PC-3 (cell line): ENCODE measurements around the gene TJAP1. TPM values are rescaled to one million over a fixed set of nuclear protein-coding genes. Genes with fewer than 3 reads are reported as not detected.

Source experiments
- ATAC-seq: fragments of 200-7000 bp; cut with Tn5 transposase; 2 replicates; pipeline ENCODE4 v1.9.1; 2020; ENCODE audit warnings: mild to moderate bottlenecking, moderate library complexity
- BruUV-seq: library from RNA; stranded (reverse); fragments of 400-500 nt; replicated peaks from 2 replicates; lab custom pipeline; 2021; lab: Mats Ljungman, UMichigan
- CTCF ChIA-PET: fragments of 300-600 bp; sonication (Branson Sonifier 250); formaldehyde crosslinking; loops from one replicate; lab custom pipeline; 2022; ENCODE audit warnings: antibody characterized with exemption; lab: Charles Lee
- POLR2A ChIA-PET: fragments of 300-600 bp; sonication (Branson Sonifier 250); formaldehyde crosslinking; loops from one replicate; lab custom pipeline; 2022; ENCODE audit warnings: antibody characterized with exemption; ENCODE audit not compliant: unreplicated experiment; lab: Charles Lee
- DNase-seq: peaks from one replicate; pipeline ENCODE4 v3.0.0-alpha.2; 2015
- H2AFZ ChIP-seq: fragments of 300-600 bp; sonication (generic); 2 replicates; pipeline ENCODE4 v1.6.0; 2016; ENCODE audit warnings: antibody characterized with exemption, low read length
- H3F3A ChIP-seq: fragments of 300-600 bp; sonication (generic); one replicate; pipeline ENCODE4 v1.6.0; 2017; ENCODE audit warnings: antibody characterized with exemption, low read length, control low read depth, mild to moderate bottlenecking; ENCODE audit not compliant: unreplicated experiment
- H3K27ac ChIP-seq: fragments of 300-600 bp; sonication (generic); 2 replicates; pipeline ENCODE4 v1.5.1; 2016; ENCODE audit warnings: mild to moderate bottlenecking, low read length
- H3K27me3 ChIP-seq: fragments of 300-600 bp; sonication (generic); 2 replicates; pipeline ENCODE4 v1.6.1; 2016; ENCODE audit warnings: low read length, mixed read lengths
- H3K36me3 ChIP-seq: fragments of 300-600 bp; sonication (generic); 2 replicates; pipeline ENCODE4 v1.6.1; 2016; ENCODE audit warnings: low read depth, mixed run types, low read length, mixed read lengths
- H3K4me1 ChIP-seq: fragments of 300-600 bp; sonication (generic); 2 replicates; pipeline ENCODE4 v1.5.1; 2016; ENCODE audit warnings: low read length; ENCODE audit not compliant: insufficient read depth
- H3K4me2 ChIP-seq: fragments of 300-600 bp; sonication (generic); 2 replicates; pipeline ENCODE4 v1.6.0; 2016; ENCODE audit warnings: low read length
- H3K4me3 ChIP-seq: fragments of 300-600 bp; sonication (generic); 2 replicates; pipeline ENCODE4 v1.5.1; 2016; ENCODE audit warnings: mild to moderate bottlenecking, low read length, mixed read lengths
- H3K79me2 ChIP-seq: fragments of 300-600 bp; sonication (generic); 2 replicates; pipeline ENCODE4 v1.6.1; 2017; ENCODE audit warnings: low read length, mixed read lengths
- H3K9ac ChIP-seq: fragments of 300-600 bp; sonication (generic); 2 replicates; pipeline ENCODE4 v1.6.0; 2016; ENCODE audit warnings: mild to moderate bottlenecking, low read length
- H3K9me2 ChIP-seq: fragments of 300-600 bp; sonication (generic); replicated peaks from 2 replicates; pipeline ENCODE4 v1.6.1; 2016; ENCODE audit warnings: mixed run types, low read length, mixed read lengths
- H3K9me3 ChIP-seq: fragments of 300-600 bp; sonication (generic); 2 replicates; pipeline ENCODE4 v1.6.1; 2016; ENCODE audit warnings: low read length, mixed read lengths
- H4K20me1 ChIP-seq: fragments of 300-600 bp; sonication (generic); 2 replicates; pipeline ENCODE4 v1.6.1; 2016; ENCODE audit warnings: low read length, mixed read lengths
- CTCF ChIP-seq: fragments of 300-600 bp; sonication (generic); conservative IDR thresholded peaks from 2 replicates; pipeline ENCODE4 v1.5.1; 2017; ENCODE audit warnings: antibody characterized with exemption, low read depth, mild to moderate bottlenecking, low read length
- EZH2 ChIP-seq: fragments of 300-600 bp; sonication (generic); IDR thresholded peaks from one replicate; pipeline ENCODE4 v1.6.1; 2017; ENCODE audit warnings: antibody characterized with exemption, mild to moderate bottlenecking, low read length; ENCODE audit not compliant: unreplicated experiment
- EZH2phosphoT487 ChIP-seq: fragments of 300-600 bp; sonication (generic); IDR thresholded peaks from 2 replicates; pipeline ENCODE4 v1.6.1; 2018; ENCODE audit warnings: mild to moderate bottlenecking, antibody characterized with exemption, low read length, borderline replicate concordance
- intact Hi-C: fragments of 100-400 bp; cut with micrococcal nuclease; formaldehyde crosslinking; loops from 2 replicates; pipeline ENCODE4 v1.9.0; 2023
- total RNA-seq: library from RNA; depleted of rRNA; stranded (reverse); fragments of >200 nt; gene quantifications from 2 replicates; pipeline ENCODE4 v1.2.3, GENCODE V29; 2014

Gene TJAP1
- total RNA-seq, 1 experiment from 2014 or later, result 28.5 TPM

- H3K27me3 ChIP-seq, result no peaks in the 10 kb centered on the region
- intact Hi-C loops, result loop anchor here (5.0 to 10.0 kb wide), 2 partner anchors 140 to 243 kb away; partner anchors contain the start of gene ZNF318
- H3K4me3 ChIP-seq, result no peak overlapping the region
- BruUV-seq, result TSS peak; percentile 26
- TF ChIP-seq EZH2phosphoT487, result no peak
- no peak for TF ChIP-seq EZH2
- no peak for TF ChIP-seq CTCF
- H2AFZ ChIP-seq, result no peak overlapping the region
- H3K36me3 ChIP-seq, result peaks cover 7% of the 10 kb centered on the region; the same call in 1 of the 2 replicates
- H3K9me3 ChIP-seq, result no peaks in the 10 kb centered on the region
- no peaks in the 10 kb centered on the region for H3K79me2 ChIP-seq
- H3K27ac ChIP-seq, result no peak overlapping the region
- no peak overlapping the region for H3K9ac ChIP-seq
- ChIA-PET POLR2A (interaction anchor here (0.7 kb wide), 1 partner anchor 144 kb away, joined by 5 read pairs; no protein-coding TSS in a partner anchor), CTCF (interaction anchor here (0.8 kb wide), 1 partner anchor 21 kb away, joined by 6 read pairs; no protein-coding TSS in a partner anchor)
- no peaks in the 10 kb centered on the region for H3K9me2 ChIP-seq
- no peaks in the 10 kb centered on the region for H4K20me1 ChIP-seq
- ATAC-seq (no peak), DNase-seq (no peak)
- H3F3A ChIP-seq, result no peaks in the 10 kb centered on the region
- H3K4me1 ChIP-seq, result no peaks in the 10 kb centered on the region
- H3K4me2 ChIP-seq, result no peak overlapping the region
These were observed 27.6 kb downstream of the TJAP1 start for GRCh38 chr6:43504756-43505593.

GRCh38 chr6:43505718-43506117 lies 28.3 kb downstream of the TJAP1 start:
- DNase-seq (no peak), ATAC-seq (no peak)
- ChIA-PET CTCF (interaction anchor here (0.6 to 0.8 kb wide), 3 partner anchors 22 to 171 kb away, joined by 4 to 6 read pairs (median 6); no protein-coding TSS in a partner anchor), POLR2A (interaction anchor here (0.7 kb wide), 1 partner anchor 145 kb away, joined by 5 read pairs; no protein-coding TSS in a partner anchor)
- Histone ChIP-seq H3F3A (no peaks in the 10 kb centered on the region), H3K4me3 (no peak overlapping the region), H4K20me1 (no peaks in the 10 kb centered on the region), H3K9me2 (no peaks in the 10 kb centered on the region), H3K9me3 (no peaks in the 10 kb centered on the region), H3K36me3 (peaks cover 7% of the 10 kb centered on the region; the same call in 1 of the 2 replicates), H3K4me1 (peaks cover 5% of the 10 kb centered on the region), H3K9ac (no peak overlapping the region), H3K79me2 (no peaks in the 10 kb centered on the region), H3K27ac (no peak overlapping the region), H3K4me2 (no peak overlapping the region), H3K27me3 (no peaks in the 10 kb centered on the region), H2AFZ (no peak overlapping the region)
- no TSS peak for BruUV-seq
- intact Hi-C loops, result loop anchor here (1.0 to 10.0 kb wide), 4 partner anchors 51 to 243 kb away; partner anchors contain the start of gene ZNF318
- TF ChIP-seq CTCF, result 0 out of 2 replicates have a peak, but pooled peaks have one; percentile 12
- TF ChIP-seq EZH2, result no peak
